Stimulated activated CD4-positive, alpha-beta T cell treated with anti-CD3 and anti-CD28 coated beads, Interleukin-4, amount 100 ng/mL, for 24 hours (primary cell): ENCODE data around the gene PSTPIP1.

Experiments used
- DNase-seq: peaks from one replicate; pipeline ENCODE4 v3.0.0-alpha.2; 2020

Gene PSTPIP1

GRCh38 chr15:77020348-77021087, 25.6 kb downstream of the PSTPIP1 start:
- DNase-seq = no peak

GRCh38 chr15:77021088-77021481, 26.2 kb downstream of the PSTPIP1 start:
- no peak for DNase-seq

- peak; percentile 44 for DNase-seq
These were observed 27.0 kb downstream of the PSTPIP1 start for GRCh38 chr15:77021803-77022381.

GRCh38 chr15:77022646-77023575, 28.0 kb downstream of the PSTPIP1 start:
- DNase-seq = no peak

GRCh38 chr15:77023576-77024272, 28.8 kb downstream of the PSTPIP1 start:
- DNase-seq = no peak

- DNase-seq = peak; percentile 71
These were observed 29.6 kb downstream of the PSTPIP1 start for GRCh38 chr15:77024273-77025082.

- DNase-seq = no peak
These were observed 30.4 kb downstream of the PSTPIP1 start for GRCh38 chr15:77025083-77025901.

GRCh38 chr15:77025941-77026411, 31.1 kb downstream of the PSTPIP1 start:
- no peak for DNase-seq

GRCh38 chr15:77026501-77027110, 31.7 kb downstream of the PSTPIP1 start:
- DNase-seq = no peak

GRCh38 chr15:77027111-77027696, 32.3 kb downstream of the PSTPIP1 start:
- no peak for DNase-seq

GRCh38 chr15:77027697-77028450, 32.9 kb downstream of the PSTPIP1 start:
- no peak for DNase-seq

GRCh38 chr15:77028451-77029165, 33.7 kb downstream of the PSTPIP1 start:
- no peak for DNase-seq

- DNase-seq = no peak
These were observed 34.5 kb downstream of the PSTPIP1 start for GRCh38 chr15:77029166-77030047.

GRCh38 chr15:77030048-77030927, 35.4 kb downstream of the PSTPIP1 start:
- peak; percentile 2 for DNase-seq

- DNase-seq = peak; percentile 1
These were observed 36.0 kb downstream of the PSTPIP1 start for GRCh38 chr15:77030928-77031375.

GRCh38 chr15:77031376-77032050, 36.6 kb downstream of the PSTPIP1 start:
- peak; percentile 11 for DNase-seq
